HG03196 (cell line): Measurements from ENCODE around the gene BCAS1.
"Not testable (repeated sequence)": the region's sequence is repeated elsewhere in the genome, so short reads cannot be mapped to it uniquely, and the experiment has no call there.

ENCODE experiments used
- ATAC-seq: cut with Tn5 transposase; IDR thresholded peaks from one replicate; pipeline ENCODE4 v1.9.1; 2021; ENCODE audit not compliant: unreplicated experiment

The BCAS1 gene

DNA sequence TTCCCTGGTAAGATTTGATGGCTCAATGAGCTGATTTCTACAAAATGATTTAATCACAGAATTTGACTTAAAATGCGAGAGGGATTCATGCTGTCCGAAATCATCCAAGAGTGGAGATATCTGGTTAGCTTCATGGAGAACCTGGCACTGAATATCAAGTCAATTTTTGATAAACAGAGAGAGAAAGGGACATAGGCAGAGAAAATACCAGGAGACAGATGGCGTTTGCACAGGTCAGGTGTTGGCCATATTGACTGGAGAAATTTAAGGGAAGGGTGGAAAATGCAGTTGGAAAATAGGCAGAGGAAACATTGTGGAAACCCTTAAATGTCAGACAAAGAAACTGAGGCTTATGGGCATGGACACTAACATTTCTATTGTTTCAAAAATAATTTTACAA is 47.0 kb downstream of the BCAS1 start:
- no peak for ATAC-seq

GRCh38 chr20:54021446-54022235 is 48.8 kb downstream of the BCAS1 start:
- no peak for ATAC-seq

DNA sequence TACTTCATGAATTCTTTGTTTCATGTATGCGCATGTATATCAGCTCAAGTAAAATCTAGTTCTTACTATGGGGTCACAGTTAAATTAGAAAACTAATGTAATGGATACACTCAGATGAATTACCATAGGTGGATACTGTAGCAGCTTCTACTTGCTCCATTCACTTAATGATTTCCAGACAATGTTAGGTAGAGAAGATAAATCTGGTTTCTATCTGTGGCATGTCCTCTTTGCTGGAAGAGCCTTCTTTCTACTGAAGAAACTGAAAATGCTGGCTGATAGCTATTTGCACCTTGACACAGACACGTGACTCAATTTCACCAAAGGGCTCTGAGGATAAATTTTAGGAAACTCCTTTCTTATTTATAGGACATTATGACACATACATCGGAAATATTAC is 49.5 kb downstream of the BCAS1 start:
- no peak for ATAC-seq

DNA sequence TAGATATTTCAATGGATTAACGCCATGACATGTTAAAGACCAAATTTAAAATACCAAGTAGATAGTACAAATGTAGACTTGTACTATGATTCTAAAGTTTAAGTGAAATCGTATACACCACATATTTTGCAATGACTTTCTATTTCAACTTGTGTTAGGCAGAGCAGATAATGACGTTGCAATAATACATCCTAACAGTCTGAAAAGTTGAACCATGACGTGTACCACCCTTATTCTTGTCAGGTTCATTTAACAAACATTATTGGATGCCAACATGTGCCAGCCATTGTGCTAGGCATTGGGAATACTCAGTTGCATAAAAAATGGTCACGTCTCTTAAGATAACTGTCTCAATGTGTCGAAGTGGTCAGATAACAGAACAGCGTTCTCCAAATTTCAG is 50.0 kb downstream of the BCAS1 start:
- no peak for ATAC-seq

GRCh38 chr20:54019585-54019984 is 50.8 kb downstream of the BCAS1 start:
- no peak for ATAC-seq

DNA sequence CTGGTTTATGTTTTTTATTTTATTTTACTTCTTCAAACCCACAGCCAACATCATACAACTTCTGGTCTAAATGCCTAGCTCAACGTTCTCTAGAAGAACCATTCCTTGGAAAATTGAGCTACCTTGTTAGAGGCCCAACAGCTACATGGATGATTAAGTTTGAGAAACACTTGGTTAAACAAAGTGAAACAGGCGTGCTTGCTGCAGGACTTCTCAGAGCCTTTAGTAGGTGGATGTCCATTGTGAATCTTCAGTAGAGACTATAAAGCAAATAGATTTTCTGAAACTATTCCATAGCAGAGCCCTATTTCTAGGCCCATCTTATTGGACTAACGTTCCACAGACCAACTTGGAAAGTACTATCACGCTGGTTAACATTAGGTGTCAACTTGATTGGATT is 51.3 kb downstream of the BCAS1 start:
- no peak for ATAC-seq

GRCh38 chr20:54017846-54018245 is 52.5 kb downstream of the BCAS1 start:
- peak; percentile 83 for ATAC-seq

GRCh38 chr20:54015496-54015895 is 54.9 kb downstream of the BCAS1 start:
- ATAC-seq: no peak

DNA sequence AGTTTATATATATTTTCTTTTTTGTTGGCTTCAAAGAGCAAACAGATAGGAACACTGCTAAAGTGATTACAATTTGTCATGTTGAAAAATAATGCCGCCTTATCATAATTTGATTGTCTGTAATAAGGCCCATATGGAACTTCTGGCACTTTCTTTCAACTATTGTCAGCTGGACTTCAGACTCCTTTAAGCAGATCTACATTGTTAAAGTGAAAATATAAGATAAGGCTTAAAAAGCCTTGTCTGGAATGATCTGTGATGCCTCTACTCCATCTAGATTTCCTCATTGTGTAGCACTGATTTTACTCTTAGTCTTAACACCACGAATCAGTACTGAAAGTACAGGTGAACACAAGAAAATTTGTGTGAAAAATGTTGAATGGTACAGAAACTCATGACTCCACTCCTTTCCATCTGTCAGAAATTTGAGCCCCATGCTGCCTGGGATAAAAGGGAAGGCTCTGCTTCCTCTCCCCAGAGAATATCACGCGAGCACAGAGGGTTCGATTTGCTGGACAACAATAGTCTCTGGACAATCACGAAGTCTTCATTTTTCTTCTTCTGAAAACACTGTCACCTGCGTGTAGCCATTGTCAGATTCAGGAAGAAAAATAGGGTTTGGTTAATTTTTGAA is 56.0 kb downstream of the BCAS1 start:
- no peak for ATAC-seq

GRCh38 chr20:54013471-54013870 is 56.9 kb downstream of the BCAS1 start:
- ATAC-seq: no peak

- no peak for ATAC-seq
These were observed 59.0 kb downstream of the BCAS1 start for GRCh38 chr20:54011346-54011745.

DNA sequence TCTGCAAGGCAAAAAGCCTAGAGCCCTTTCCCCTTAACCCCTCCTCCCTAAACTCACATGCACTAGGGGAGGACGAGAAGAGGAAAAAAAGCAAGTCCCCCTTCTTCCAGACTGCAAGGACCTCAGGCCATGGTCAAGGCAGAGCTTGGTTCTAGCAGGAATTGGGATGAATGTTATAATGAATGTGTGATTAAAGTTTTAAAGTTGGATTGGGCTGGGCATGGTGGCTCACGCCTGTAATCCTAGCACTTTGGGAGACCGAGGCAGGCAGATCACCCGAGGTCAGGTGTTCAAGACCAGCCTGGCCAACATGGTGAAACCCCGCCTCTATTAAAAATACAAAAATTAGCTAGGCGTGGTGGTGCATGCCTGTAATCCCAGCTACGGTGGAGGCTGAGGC is 64.2 kb downstream of the BCAS1 start:
- ATAC-seq: not testable (repeated sequence)

GRCh38 chr20:54005524-54005923 is 64.9 kb downstream of the BCAS1 start:
- no peak for ATAC-seq

DNA sequence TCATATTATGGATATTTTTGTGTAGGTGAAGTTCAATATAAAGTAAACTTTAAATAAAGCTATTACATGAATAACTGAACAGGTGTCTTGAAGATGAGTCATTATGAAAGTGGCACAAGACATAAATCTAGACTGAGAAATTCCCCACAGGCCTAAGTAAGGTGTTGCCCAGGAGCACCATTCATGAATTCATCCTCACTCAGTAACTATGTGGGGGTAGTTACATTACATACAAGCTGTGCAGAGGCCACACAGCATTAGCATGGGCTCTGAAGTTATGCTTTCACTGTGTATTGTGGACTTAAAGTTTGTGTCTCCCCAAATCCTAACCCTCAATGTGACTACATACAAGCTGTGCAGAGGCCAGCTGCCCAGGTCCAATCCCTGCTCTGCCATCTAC is 65.9 kb downstream of the BCAS1 start:
- ATAC-seq: peak; percentile 99

- ATAC-seq: no peak
These were observed 67.7 kb downstream of the BCAS1 start for GRCh38 chr20:54002741-54003140.

DNA sequence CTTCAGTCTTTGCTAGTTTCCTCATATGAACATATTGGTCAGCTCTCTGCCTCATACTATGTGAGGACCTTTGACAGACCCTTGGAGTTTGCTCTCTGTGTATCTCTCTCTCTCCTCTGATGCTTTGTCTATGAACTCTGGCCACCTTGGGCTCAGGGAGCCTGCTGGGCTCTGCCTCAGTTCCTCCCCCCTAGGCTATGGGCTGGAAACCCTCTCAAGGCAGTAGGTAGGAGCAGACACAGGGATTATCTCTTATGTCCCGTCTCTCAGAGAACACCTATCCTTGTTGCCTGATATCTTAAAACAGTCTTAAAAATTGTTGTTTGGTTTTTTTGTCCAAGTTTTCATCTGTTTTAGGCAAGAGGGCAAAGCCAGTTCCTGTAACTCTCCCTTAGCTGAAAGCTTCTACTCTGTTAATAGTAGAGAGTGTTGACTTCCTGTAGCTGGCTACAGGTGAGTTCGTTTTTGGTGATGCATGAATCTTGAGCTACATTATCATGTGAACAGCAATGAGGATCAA is 68.3 kb downstream of the BCAS1 start:
- ATAC-seq: no peak

GRCh38 chr20:54000914-54001313 is 69.5 kb downstream of the BCAS1 start:
- no peak for ATAC-seq

DNA sequence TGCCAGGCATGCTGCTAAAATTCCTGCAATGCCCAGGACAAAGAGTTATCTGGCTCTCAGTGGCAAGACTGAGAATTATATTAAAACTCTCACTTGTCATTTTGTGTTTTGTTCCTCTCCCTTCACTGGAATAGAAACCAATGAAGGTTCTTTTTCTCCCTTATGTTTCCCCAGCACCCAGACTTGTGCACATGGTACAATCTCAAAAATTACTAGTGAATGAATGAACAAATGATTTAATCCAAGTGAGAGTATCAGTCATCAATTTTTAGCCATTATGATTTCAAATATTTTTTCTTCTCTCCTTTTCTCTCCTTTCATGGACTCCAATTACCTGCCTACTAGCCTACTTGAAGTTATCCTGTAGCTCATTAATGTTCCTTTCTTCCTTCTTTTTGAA is 70.1 kb downstream of the BCAS1 start:
- ATAC-seq: no peak

DNA sequence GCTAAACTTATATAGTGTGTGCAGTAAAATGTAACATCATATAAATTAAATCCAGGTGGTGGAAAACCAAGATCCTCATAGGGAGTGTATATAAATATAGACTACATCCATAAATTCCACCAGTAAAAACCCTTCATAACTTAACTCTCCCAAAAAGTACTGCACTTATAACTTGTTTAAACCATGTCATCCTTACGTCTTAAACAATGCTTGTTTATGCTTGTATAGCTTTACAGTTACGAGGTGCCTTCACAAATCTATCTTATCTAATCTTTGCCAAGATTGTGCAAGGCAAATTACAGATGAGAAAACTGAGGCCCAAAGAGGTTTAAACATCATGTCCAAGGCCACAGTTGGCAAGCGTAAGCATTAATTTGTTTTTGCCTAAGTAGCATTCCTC is 71.3 kb downstream of the BCAS1 start:
- no peak for ATAC-seq

- ATAC-seq: no peak
These were observed 73.6 kb downstream of the BCAS1 start for GRCh38 chr20:53996584-53997486.

- no peak for ATAC-seq
These were observed 74.4 kb downstream of the BCAS1 start for GRCh38 chr20:53995949-53996348.
